GM19455 (cell line): ENCODE measurements around the gene FAM181A.

Experiments
- ATAC-seq: cut with Tn5 transposase; IDR thresholded peaks from one replicate; pipeline ENCODE4 v1.9.1; 2021; ENCODE audit not compliant: unreplicated experiment

FAM181A gene

GRCh38 chr14:93928184-93929047 lies 1.3 kb downstream of the FAM181A start:
- no peak for ATAC-seq

- no peak for ATAC-seq
These were observed 1.9 kb downstream of the FAM181A start for GRCh38 chr14:93929048-93929535.

GRCh38 chr14:93929657-93930056 lies 2.5 kb downstream of the FAM181A start:
- no peak for ATAC-seq

- no peak for ATAC-seq
These were observed 3.3 kb downstream of the FAM181A start for GRCh38 chr14:93930296-93930988.

GRCh38 chr14:93930989-93931307 lies 3.8 kb downstream of the FAM181A start:
- no peak for ATAC-seq

- ATAC-seq, result no peak
These were observed 5.5 kb downstream of the FAM181A start for GRCh38 chr14:93932642-93933041.

GRCh38 chr14:93935213-93935612 lies 8.1 kb downstream of the FAM181A start:
- ATAC-seq, result no peak

- no peak for ATAC-seq
These were observed 9.1 kb downstream of the FAM181A start for GRCh38 chr14:93936245-93936644.

GRCh38 chr14:93936926-93937325 lies 9.8 kb downstream of the FAM181A start:
- no peak for ATAC-seq

- ATAC-seq, result no peak
These were observed 10.4 kb downstream of the FAM181A start for GRCh38 chr14:93937519-93937918.

GRCh38 chr14:93938751-93939303 lies 11.7 kb downstream of the FAM181A start:
- ATAC-seq, result no peak

GRCh38 chr14:93939304-93940229 lies 12.4 kb downstream of the FAM181A start:
- ATAC-seq, result peak; percentile 89

- ATAC-seq, result no peak
These were observed 13.3 kb downstream of the FAM181A start for GRCh38 chr14:93940437-93940836.

- no peak for ATAC-seq
These were observed 14.3 kb downstream of the FAM181A start for GRCh38 chr14:93941293-93941910.

GRCh38 chr14:93943052-93943451 lies 15.9 kb downstream of the FAM181A start:
- no peak for ATAC-seq

- ATAC-seq, result no peak
These were observed 16.8 kb downstream of the FAM181A start for GRCh38 chr14:93943930-93944329.

- ATAC-seq, result no peak
These were observed 17.4 kb downstream of the FAM181A start for GRCh38 chr14:93944348-93945069.

GRCh38 chr14:93945070-93945399 lies 17.9 kb downstream of the FAM181A start:
- ATAC-seq, result no peak

- no peak for ATAC-seq
These were observed 19.0 kb downstream of the FAM181A start for GRCh38 chr14:93946104-93946503.

GRCh38 chr14:93946541-93947090 lies 19.5 kb downstream of the FAM181A start:
- ATAC-seq, result no peak
